GM12874 (cell line): Measurements from ENCODE around the gene GKN2.

Experiments
- TF ChIP-seq, protein P1 (sequence below): IDR thresholded peaks from 2 replicates; pipeline ENCODE4 v1.5.1; 2011; ENCODE audit warnings: low read depth, mild to moderate bottlenecking, control low read depth, low read length, moderate library complexity; ENCODE audit not compliant: insufficient read depth

Gene GKN2

DNA sequence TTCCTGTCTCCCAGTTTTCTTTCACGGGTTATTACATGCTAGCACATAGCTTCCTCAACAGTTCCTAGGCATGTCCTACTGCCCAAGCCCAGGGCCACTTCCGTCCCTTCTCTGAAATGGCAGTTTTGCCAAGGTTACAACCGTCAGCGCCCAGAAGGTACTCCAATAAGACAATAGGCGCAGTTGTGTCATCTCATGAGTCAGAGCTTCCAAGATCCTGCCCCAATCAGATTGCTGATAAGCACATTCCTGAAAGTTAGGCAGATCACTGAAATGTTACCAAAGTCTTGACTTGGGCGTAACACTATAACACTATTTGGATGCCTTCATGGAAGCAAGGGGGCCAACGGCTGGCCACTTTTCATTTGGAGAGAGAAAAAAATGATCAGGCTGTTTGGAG is 34.2 kb downstream of the GKN2 start:
- TF ChIP-seq, protein P1, sequence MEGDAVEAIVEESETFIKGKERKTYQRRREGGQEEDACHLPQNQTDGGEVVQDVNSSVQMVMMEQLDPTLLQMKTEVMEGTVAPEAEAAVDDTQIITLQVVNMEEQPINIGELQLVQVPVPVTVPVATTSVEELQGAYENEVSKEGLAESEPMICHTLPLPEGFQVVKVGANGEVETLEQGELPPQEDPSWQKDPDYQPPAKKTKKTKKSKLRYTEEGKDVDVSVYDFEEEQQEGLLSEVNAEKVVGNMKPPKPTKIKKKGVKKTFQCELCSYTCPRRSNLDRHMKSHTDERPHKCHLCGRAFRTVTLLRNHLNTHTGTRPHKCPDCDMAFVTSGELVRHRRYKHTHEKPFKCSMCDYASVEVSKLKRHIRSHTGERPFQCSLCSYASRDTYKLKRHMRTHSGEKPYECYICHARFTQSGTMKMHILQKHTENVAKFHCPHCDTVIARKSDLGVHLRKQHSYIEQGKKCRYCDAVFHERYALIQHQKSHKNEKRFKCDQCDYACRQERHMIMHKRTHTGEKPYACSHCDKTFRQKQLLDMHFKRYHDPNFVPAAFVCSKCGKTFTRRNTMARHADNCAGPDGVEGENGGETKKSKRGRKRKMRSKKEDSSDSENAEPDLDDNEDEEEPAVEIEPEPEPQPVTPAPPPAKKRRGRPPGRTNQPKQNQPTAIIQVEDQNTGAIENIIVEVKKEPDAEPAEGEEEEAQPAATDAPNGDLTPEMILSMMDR, result no peak

DNA sequence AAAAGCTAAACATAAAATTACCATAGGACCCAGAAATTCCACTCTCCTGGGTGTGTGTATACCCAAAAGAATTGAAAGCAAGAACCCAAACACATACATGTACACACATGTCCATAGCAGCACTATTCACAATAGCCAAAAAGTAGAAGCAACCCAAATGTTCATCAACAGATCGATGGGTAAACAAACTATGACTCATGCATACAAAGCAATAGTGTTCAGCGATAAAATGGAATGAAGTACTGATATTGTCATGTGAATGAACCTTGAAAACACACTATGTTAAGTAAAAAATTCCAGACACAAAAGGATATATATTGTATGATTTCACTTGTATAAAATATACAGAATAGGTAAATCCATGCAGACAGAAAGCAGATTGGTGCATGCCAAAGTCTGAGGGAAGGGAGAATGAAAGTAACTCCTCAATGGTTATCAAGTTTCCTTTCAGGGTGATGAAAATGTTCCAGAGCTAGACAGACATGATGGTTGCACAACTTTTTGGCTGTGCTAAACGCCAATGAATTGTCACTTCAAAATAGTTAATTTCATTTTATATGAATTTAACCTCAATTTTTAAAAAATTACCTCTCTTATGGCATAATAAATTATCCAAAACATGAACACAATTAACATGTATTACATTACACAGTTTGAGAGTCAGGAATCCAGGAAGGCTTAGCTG is 35.5 kb downstream of the GKN2 start:
- TF ChIP-seq, protein P1, result no peak

DNA sequence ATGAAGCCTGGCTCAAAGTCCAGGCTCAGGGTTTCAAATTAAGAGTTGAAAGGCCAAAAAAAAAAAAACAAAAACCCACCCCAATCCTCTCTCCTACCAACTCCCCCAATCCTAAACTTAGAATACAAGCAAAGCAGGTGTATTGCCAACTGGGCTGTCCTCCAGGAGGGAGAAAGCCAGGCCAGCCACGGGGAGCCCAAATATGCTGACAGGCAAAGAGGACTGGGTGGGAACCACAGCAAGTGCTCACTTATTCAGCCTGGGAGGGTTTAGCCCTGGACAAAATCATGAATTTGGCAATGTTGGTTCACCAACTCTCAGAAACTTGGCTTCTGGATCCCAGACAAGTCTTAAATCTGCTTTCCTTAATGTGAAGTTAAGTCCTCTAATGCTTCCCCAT is 36.5 kb downstream of the GKN2 start:
- TF ChIP-seq, protein P1, result no peak

DNA sequence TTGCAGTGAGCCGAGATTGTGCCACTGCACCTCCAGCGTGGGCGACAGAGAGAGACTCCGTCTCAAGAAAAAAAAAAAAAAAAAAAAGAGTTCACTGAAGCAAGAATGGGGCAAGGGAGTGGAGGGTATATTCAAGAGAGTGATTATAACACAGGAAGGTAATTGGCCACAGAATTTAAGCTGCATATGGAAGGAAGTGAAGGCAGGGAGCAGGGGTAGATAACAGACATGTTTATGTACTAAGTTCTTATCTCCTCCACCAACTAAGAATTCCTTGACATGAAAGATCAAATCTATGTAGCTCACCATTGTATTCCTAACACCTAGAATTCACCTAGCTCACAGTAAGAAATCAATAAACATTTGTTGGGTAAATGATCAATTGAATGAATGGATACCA is 37.3 kb downstream of the GKN2 start:
- TF ChIP-seq, protein P1, result no peak

- TF ChIP-seq, protein P1, result no peak
Measured at GRCh38 chr2:68913359-68913758, 39.3 kb downstream of the GKN2 start.

DNA sequence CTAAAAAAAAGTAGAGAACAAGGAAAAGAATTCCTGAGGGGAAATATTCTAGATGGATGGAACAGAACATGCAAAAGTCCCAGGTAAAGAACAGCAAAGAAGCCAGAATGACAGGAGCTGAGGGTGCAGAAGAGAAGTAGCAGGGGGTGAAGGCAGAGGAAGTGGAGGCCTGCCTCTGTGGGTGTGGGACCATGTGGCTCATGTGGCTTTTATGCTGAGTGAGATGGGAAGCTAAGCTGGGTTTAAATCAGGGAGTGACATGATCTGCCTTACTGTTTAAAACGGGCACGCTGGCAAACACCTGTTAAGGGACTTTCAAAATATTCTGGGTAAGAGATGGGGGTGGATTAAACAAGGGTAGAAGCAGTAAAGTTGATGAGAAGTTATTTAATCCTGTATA is 40.0 kb downstream of the GKN2 start:
- TF ChIP-seq, protein P1, result no peak

GRCh38 chr2:68912111-68912510 is 40.6 kb downstream of the GKN2 start:
- TF ChIP-seq, protein P1, result no peak

GRCh38 chr2:68911709-68912108 is 41.0 kb downstream of the GKN2 start:
- TF ChIP-seq, protein P1, result no peak
